Neural cell (in vitro differentiated cells): ENCODE results near the gene SDK2. TPM values are rescaled to one million over a fixed set of nuclear protein-coding genes. Genes with fewer than 3 reads are reported as not detected.

Experiments
- H2AFZ ChIP-seq: fragments of 200-600, 300-800 bp; sonication (generic), shearing (Covaris generic); 2 replicates; pipeline ENCODE4 v1.6.0; 2014; ENCODE audit warnings: low read depth, mild to moderate bottlenecking, antibody characterized with exemption, low read length, moderate library complexity
- H3F3A ChIP-seq: fragments of 200-600 bp; shearing (Covaris generic); 2 replicates; pipeline ENCODE4 v1.6.1; 2016; ENCODE audit warnings: mild to moderate bottlenecking, moderate library complexity, mixed read lengths, antibody characterized with exemption, low read length; ENCODE audit not compliant: insufficient read depth, poor library complexity, severe bottlenecking
- H3K27ac ChIP-seq: fragments of 200-600, 300-800 bp; sonication (generic), shearing (Covaris generic); 2 replicates; pipeline ENCODE4 v1.5.1; 2014; ENCODE audit warnings: mild to moderate bottlenecking, low read length, moderate library complexity
- H3K27me3 ChIP-seq: fragments of 300-800, 200-600 bp; sonication (generic), shearing (Covaris generic); 2 replicates; pipeline ENCODE4 v1.6.0; 2014; ENCODE audit warnings: mild to moderate bottlenecking, low read depth, low read length, moderate library complexity; ENCODE audit not compliant: insufficient read depth
- H3K36me3 ChIP-seq: fragments of 300-800, 200-600 bp; sonication (generic), shearing (Covaris generic); 2 replicates; pipeline ENCODE4 v1.5.1; 2014; ENCODE audit warnings: mild to moderate bottlenecking, antibody characterized with exemption, low read length, moderate library complexity; ENCODE audit not compliant: insufficient read depth
- H3K4me2 ChIP-seq: fragments of 300-800, 200-600 bp; sonication (generic), shearing (Covaris generic); 2 replicates; pipeline ENCODE4 v1.6.0; 2014; ENCODE audit warnings: mild to moderate bottlenecking, low read length
- H3K4me3 ChIP-seq: fragments of 300-800, 200-600 bp; sonication (generic), shearing (Covaris generic); 2 replicates; pipeline ENCODE4 v1.5.1; 2014; ENCODE audit warnings: mild to moderate bottlenecking, low read length, moderate library complexity
- H3K79me2 ChIP-seq: fragments of 200-600 bp; shearing (Covaris generic); replicated peaks from 2 replicates; pipeline ENCODE4 v1.6.0; 2014; ENCODE audit warnings: mild to moderate bottlenecking, low read length, moderate library complexity; ENCODE audit not compliant: insufficient read depth
- H3K9ac ChIP-seq: fragments of 300-800, 200-600 bp; sonication (generic), shearing (Covaris generic); 2 replicates; pipeline ENCODE4 v1.6.1; 2016; ENCODE audit warnings: mild to moderate bottlenecking, low read length, mixed read lengths
- H3K9me2 ChIP-seq: fragments of 200-600 bp; shearing (Covaris generic); 2 replicates; pipeline ENCODE4 v1.6.1; 2016; ENCODE audit warnings: mild to moderate bottlenecking, low read length, mixed read lengths; ENCODE audit not compliant: insufficient read depth
- H3K9me3 ChIP-seq: fragments of 200-600, 300-800 bp; sonication (generic), shearing (Covaris generic); 2 replicates; pipeline ENCODE4 v1.6.1; 2016; ENCODE audit warnings: mild to moderate bottlenecking, mixed run types, low read length, moderate library complexity, mixed read lengths
- H4K20me1 ChIP-seq: fragments of 200-600 bp; shearing (Covaris generic); 2 replicates; pipeline ENCODE4 v1.6.1; 2016; ENCODE audit warnings: mild to moderate bottlenecking, mixed run types; ENCODE audit not compliant: insufficient read depth
- EP300 ChIP-seq: fragments of 450-650 bp; conservative IDR thresholded peaks from 2 replicates; pipeline ENCODE4 v1.6.1; 2014; ENCODE audit warnings: antibody characterized with exemption, mild to moderate bottlenecking, moderate library complexity; ENCODE audit not compliant: poor library complexity, severe bottlenecking
- EZH2 ChIP-seq: fragments of 200-600, 300-800 bp; shearing (Covaris generic), sonication (generic); IDR thresholded peaks from 2 replicates; pipeline ENCODE4 v1.6.1; 2014; ENCODE audit warnings: antibody characterized with exemption, low read length, borderline replicate concordance, mild to moderate bottlenecking; ENCODE audit not compliant: insufficient read depth, poor library complexity, severe bottlenecking
- MXI1 ChIP-seq: fragments of 450-650 bp; conservative IDR thresholded peaks from 2 replicates; pipeline ENCODE4 v1.6.1; 2014; ENCODE audit warnings: antibody characterized with exemption, mild to moderate bottlenecking; ENCODE audit not compliant: poor library complexity, severe bottlenecking
- POLR2AphosphoS5 ChIP-seq: IDR thresholded peaks from 2 replicates; pipeline ENCODE4 v1.6.1; 2012
- RAD21 ChIP-seq: fragments of 450-650 bp; conservative IDR thresholded peaks from 2 replicates; pipeline ENCODE4 v1.6.1; 2014; ENCODE audit warnings: antibody characterized with exemption, mild to moderate bottlenecking, moderate library complexity
- SMC3 ChIP-seq: fragments of 450-650 bp; conservative IDR thresholded peaks from 2 replicates; pipeline ENCODE4 v1.6.1; 2014; ENCODE audit warnings: antibody characterized with exemption, mild to moderate bottlenecking, moderate library complexity; ENCODE audit not compliant: poor library complexity
- TAF1 ChIP-seq: IDR thresholded peaks from 2 replicates; pipeline ENCODE4 v1.6.1; 2012; ENCODE audit warnings: low read depth
- polyA plus RNA-seq: library from polyadenylated mRNA; depleted of rRNA; stranded (reverse); fragments of >200 nt; gene quantifications from 2 replicates; pipeline ENCODE4 v1.2.3, GENCODE V29; 2014
- TF ChIP-seq, protein P1 (sequence below): fragments of 450-650 bp; IDR thresholded peaks from 2 replicates; pipeline ENCODE4 v1.5.1; 2014; ENCODE audit warnings: antibody characterized with exemption, mild to moderate bottlenecking, moderate library complexity; ENCODE audit not compliant: poor library complexity, severe bottlenecking
- TF ChIP-seq, protein P2 (sequence below): IDR thresholded peaks from 2 replicates; pipeline ENCODE4 v1.6.1; 2012; ENCODE audit warnings: borderline replicate concordance

Gene SDK2
- polyA plus RNA-seq, 1 donor from 2014 or later: 0.73 TPM

DNA sequence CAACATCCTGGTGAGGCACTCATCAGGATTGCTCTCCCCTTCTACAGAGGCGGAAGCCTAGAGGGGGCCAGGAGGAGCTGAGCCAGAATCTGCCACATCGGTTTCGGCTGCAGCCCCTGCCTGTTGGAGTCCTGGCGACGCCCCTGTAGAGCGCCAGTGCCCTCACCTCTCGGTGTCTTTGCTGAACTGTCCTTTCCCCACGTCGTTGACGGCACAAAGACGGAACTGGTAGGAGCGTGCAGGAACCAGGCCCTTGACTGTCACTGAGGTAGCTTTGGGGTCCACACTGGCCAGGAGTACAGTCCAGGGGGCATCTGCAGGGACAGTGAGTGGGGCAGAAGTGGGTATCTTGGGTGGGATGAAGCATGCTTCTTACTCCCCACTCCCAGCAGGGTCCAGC, 222.1 kb downstream of the SDK2 start:
- Histone ChIP-seq H2AFZ (no peak overlapping the region), H4K20me1 (no peaks in the 10 kb centered on the region), H3K79me2 (no peaks in the 10 kb centered on the region), H3K27me3 (no peaks in the 10 kb centered on the region), H3K4me3 (no peak overlapping the region), H3K9me2 (no peaks in the 10 kb centered on the region), H3K36me3 (no peaks in the 10 kb centered on the region), H3F3A (no peaks in the 10 kb centered on the region), H3K9me3 (no peaks in the 10 kb centered on the region), H3K4me2 (no peak overlapping the region), H3K9ac (no peak overlapping the region), H3K27ac (no peak overlapping the region)
- TF ChIP-seq SMC3 (no peak), POLR2AphosphoS5 (no peak), EP300 (no peak), EZH2 (no peak), RAD21 (no peak), TAF1 (no peak), MXI1 (no peak)
- TF ChIP-seq, protein P1, sequence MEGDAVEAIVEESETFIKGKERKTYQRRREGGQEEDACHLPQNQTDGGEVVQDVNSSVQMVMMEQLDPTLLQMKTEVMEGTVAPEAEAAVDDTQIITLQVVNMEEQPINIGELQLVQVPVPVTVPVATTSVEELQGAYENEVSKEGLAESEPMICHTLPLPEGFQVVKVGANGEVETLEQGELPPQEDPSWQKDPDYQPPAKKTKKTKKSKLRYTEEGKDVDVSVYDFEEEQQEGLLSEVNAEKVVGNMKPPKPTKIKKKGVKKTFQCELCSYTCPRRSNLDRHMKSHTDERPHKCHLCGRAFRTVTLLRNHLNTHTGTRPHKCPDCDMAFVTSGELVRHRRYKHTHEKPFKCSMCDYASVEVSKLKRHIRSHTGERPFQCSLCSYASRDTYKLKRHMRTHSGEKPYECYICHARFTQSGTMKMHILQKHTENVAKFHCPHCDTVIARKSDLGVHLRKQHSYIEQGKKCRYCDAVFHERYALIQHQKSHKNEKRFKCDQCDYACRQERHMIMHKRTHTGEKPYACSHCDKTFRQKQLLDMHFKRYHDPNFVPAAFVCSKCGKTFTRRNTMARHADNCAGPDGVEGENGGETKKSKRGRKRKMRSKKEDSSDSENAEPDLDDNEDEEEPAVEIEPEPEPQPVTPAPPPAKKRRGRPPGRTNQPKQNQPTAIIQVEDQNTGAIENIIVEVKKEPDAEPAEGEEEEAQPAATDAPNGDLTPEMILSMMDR: no peak
- TF ChIP-seq, protein P2, sequence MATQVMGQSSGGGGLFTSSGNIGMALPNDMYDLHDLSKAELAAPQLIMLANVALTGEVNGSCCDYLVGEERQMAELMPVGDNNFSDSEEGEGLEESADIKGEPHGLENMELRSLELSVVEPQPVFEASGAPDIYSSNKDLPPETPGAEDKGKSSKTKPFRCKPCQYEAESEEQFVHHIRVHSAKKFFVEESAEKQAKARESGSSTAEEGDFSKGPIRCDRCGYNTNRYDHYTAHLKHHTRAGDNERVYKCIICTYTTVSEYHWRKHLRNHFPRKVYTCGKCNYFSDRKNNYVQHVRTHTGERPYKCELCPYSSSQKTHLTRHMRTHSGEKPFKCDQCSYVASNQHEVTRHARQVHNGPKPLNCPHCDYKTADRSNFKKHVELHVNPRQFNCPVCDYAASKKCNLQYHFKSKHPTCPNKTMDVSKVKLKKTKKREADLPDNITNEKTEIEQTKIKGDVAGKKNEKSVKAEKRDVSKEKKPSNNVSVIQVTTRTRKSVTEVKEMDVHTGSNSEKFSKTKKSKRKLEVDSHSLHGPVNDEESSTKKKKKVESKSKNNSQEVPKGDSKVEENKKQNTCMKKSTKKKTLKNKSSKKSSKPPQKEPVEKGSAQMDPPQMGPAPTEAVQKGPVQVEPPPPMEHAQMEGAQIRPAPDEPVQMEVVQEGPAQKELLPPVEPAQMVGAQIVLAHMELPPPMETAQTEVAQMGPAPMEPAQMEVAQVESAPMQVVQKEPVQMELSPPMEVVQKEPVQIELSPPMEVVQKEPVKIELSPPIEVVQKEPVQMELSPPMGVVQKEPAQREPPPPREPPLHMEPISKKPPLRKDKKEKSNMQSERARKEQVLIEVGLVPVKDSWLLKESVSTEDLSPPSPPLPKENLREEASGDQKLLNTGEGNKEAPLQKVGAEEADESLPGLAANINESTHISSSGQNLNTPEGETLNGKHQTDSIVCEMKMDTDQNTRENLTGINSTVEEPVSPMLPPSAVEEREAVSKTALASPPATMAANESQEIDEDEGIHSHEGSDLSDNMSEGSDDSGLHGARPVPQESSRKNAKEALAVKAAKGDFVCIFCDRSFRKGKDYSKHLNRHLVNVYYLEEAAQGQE: no peak

DNA sequence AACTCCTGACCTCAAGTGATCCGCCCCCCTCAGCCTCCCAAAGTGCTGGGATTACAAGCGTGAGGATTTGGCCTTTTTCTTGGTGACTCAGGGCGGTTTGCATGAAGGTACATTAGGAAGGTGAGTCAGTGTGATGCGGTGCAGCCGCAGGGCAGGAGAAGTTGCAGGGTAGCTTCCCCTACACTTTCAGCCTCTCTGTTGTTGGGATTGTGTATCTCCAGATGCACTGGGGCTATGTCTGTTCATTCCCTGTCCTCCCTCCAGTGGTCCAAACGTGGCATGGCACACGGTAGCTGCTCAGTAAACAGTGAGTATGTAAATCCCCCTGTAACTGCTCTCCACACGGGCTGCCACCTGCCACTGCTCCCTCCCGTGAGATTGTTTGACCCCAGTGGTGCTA, 223.3 kb downstream of the SDK2 start:
- Histone ChIP-seq H3K9ac (no peak overlapping the region), H3K79me2 (no peaks in the 10 kb centered on the region), H3K9me2 (no peaks in the 10 kb centered on the region), H3K4me2 (no peak overlapping the region), H3F3A (no peaks in the 10 kb centered on the region), H4K20me1 (no peaks in the 10 kb centered on the region), H2AFZ (no peak overlapping the region), H3K27ac (no peak overlapping the region), H3K27me3 (no peaks in the 10 kb centered on the region), H3K4me3 (no peak overlapping the region), H3K9me3 (no peaks in the 10 kb centered on the region), H3K36me3 (no peaks in the 10 kb centered on the region)
- no peak for TF ChIP-seq POLR2AphosphoS5
- no peak for TF ChIP-seq RAD21
- TF ChIP-seq, protein P1: no peak
- TF ChIP-seq EP300: no peak
- no peak for TF ChIP-seq MXI1
- no peak for TF ChIP-seq TAF1
- TF ChIP-seq, protein P2: no peak
- no peak for TF ChIP-seq SMC3
- no peak for TF ChIP-seq EZH2
